H1 (cell line): Measurements from ENCODE around the gene TNFRSF8. TPM values are rescaled to one million over a fixed set of nuclear protein-coding genes. Genes with fewer than 3 reads are reported as not detected.

Source experiments
- CTCF ChIA-PET: fragments of 300-600 bp; sonication (Branson Sonifier 250); formaldehyde crosslinking; loops from one replicate; lab custom pipeline; 2021; ENCODE audit not compliant: partially characterized antibody; lab: Charles Lee
- POLR2A ChIA-PET: fragments of 300-600 bp; sonication (Branson Sonifier 250); formaldehyde crosslinking; loops from one replicate; lab custom pipeline; 2021; ENCODE audit warnings: inconsistent platforms; ENCODE audit not compliant: partially characterized antibody; lab: Charles Lee
- DNase-seq, 2 experiments: peaks; one replicate each; pipeline versions ENCODE4 v3.0.0 to v3.0.0-alpha.2; 2010 to 2022; ENCODE audit warnings: low spot score in 2 of 2, low read depth in 1 of 2, mixed read lengths in 1 of 2
- FAIRE-seq: peaks from 2 replicates; lab custom pipeline; 2011; peaks lifted over from hg19 to GRCh38; lab: Jason Lieb, UNC
- H2AFZ ChIP-seq: 2 replicates; pipeline ENCODE4 v1.8.1; 2012; ENCODE audit warnings: low read length, inconsistent platforms
- H2AK5ac ChIP-seq: 2 replicates; pipeline ENCODE4 v1.6.1; 2013; ENCODE audit warnings: low read depth, low read length
- H2BK120ac ChIP-seq: replicated peaks from 2 replicates; pipeline ENCODE3; 2013; ENCODE audit warnings: low read depth, low read length, inconsistent platforms
- H2BK12ac ChIP-seq: 2 replicates; pipeline ENCODE4 v1.6.1; 2013; ENCODE audit warnings: low read depth, low read length
- H2BK15ac ChIP-seq: 2 replicates; pipeline ENCODE4 v1.6.1; 2013; ENCODE audit warnings: low read length
- H2BK20ac ChIP-seq: 2 replicates; pipeline ENCODE4 v1.6.1; 2013; ENCODE audit warnings: low read length
- H2BK5ac ChIP-seq: 2 replicates; pipeline ENCODE4 v1.6.1; 2013; ENCODE audit warnings: low read depth, low read length
- H3K14ac ChIP-seq: 2 replicates; pipeline ENCODE4 v1.6.1; 2013; ENCODE audit warnings: inconsistent platforms; ENCODE audit not compliant: insufficient read length
- H3K18ac ChIP-seq: 2 replicates; pipeline ENCODE4 v1.6.1; 2013; ENCODE audit warnings: low read length; ENCODE audit errors: extremely low read depth
- H3K23ac ChIP-seq: 2 replicates; pipeline ENCODE4 v1.6.1; 2013; ENCODE audit warnings: inconsistent platforms; ENCODE audit not compliant: insufficient read length
- H3K23me2 ChIP-seq: 2 replicates; pipeline ENCODE4 v1.6.1; 2013; ENCODE audit warnings: low read depth, low read length
- H3K27ac ChIP-seq: 2 replicates; pipeline ENCODE4 v1.6.1; 2011; ENCODE audit warnings: low read depth, low read length, inconsistent platforms
- H3K27me3 ChIP-seq, 4 experiments: replicated peaks in 1 of 4; 1 replicate in 1 of 4; 2 replicates in 3 of 4; pipeline versions ENCODE4 v1.6.1 to v1.8.1; 2011 to 2013; ENCODE audit warnings: low read length in 3 of 4, mild to moderate bottlenecking in 3 of 4, inconsistent platforms in 2 of 4, mixed read lengths in 2 of 4, moderate library complexity in 1 of 4; ENCODE audit not compliant: control insufficient read depth in 3 of 4, insufficient read depth in 3 of 4; ENCODE audit errors: extremely low read depth in 1 of 4
- H3K36me3 ChIP-seq, 4 experiments: 2 replicates each; pipeline versions ENCODE4 v1.6.1 to v1.8.1; 2011 to 2013; ENCODE audit warnings: mild to moderate bottlenecking in 4 of 4, low read length in 3 of 4, moderate library complexity in 2 of 4, control low read depth in 1 of 4, inconsistent platforms in 1 of 4; ENCODE audit not compliant: insufficient read depth in 4 of 4, control insufficient read depth in 2 of 4
- H3K4ac ChIP-seq: replicated peaks from 2 replicates; pipeline ENCODE3; 2013; ENCODE audit warnings: low read length, low read depth, mixed read lengths, inconsistent platforms; ENCODE audit not compliant: insufficient read length
- H3K4me1 ChIP-seq, 4 experiments: replicated peaks in 1 of 4; 1 replicate in 1 of 4; 2 replicates in 3 of 4; pipeline versions ENCODE4 v1.6.1 to v1.8.1; 2011 to 2013; ENCODE audit warnings: low read length in 3 of 4, inconsistent platforms in 2 of 4, mixed read lengths in 1 of 4; ENCODE audit not compliant: insufficient read depth in 4 of 4, control insufficient read depth in 3 of 4
- H3K4me2 ChIP-seq, 2 experiments: 2 replicates each; pipeline versions ENCODE4 v1.6.1 to v1.8.1; 2011 to 2013; ENCODE audit warnings: low read depth in 2 of 2, low read length in 2 of 2, control low read depth in 1 of 2, inconsistent platforms in 1 of 2, mild to moderate bottlenecking in 1 of 2; ENCODE audit not compliant: insufficient read depth in 1 of 2
- H3K4me3 ChIP-seq, 4 experiments: fragments of 200-600, 300-600 bp in 1 of 4; sonication (generic), shearing (Covaris generic), sonication (Bioruptor Twin) in 1 of 4; 2 replicates each; pipeline versions ENCODE4 v1.5.1 to v1.8.1; 2011 to 2016; ENCODE audit warnings: low read length in 4 of 4, low read depth in 3 of 4, control low read depth in 2 of 4, inconsistent platforms in 2 of 4, mild to moderate bottlenecking in 2 of 4, mixed read lengths in 1 of 4, moderate library complexity in 1 of 4; ENCODE audit not compliant: insufficient read depth in 2 of 4; ENCODE audit errors: extremely low read depth in 1 of 4
- H3K56ac ChIP-seq: replicated peaks from 2 replicates; pipeline ENCODE3; 2013; ENCODE audit warnings: low read depth, mild to moderate bottlenecking, mixed read lengths, low read length, inconsistent platforms; ENCODE audit not compliant: insufficient read length
- H3K79me1 ChIP-seq: 2 replicates; pipeline ENCODE4 v1.6.1; 2013; ENCODE audit warnings: low read depth, low read length, control low read depth
- H3K79me2 ChIP-seq, 2 experiments: 2 replicates each; pipeline versions ENCODE4 v1.6.1 to v1.8.1; 2012 to 2013; ENCODE audit warnings: low read length in 2 of 2, mild to moderate bottlenecking in 2 of 2, inconsistent platforms in 1 of 2; ENCODE audit not compliant: insufficient read depth in 2 of 2, control insufficient read depth in 1 of 2
- H3K9ac ChIP-seq, 4 experiments: replicated peaks in 1 of 4; 1 replicate in 1 of 4; 2 replicates in 3 of 4; pipeline versions ENCODE4 v1.6.1 to v1.8.1; 2011 to 2013; ENCODE audit warnings: low read depth in 3 of 4, low read length in 3 of 4, control low read depth in 2 of 4, mild to moderate bottlenecking in 2 of 4, moderate library complexity in 2 of 4, inconsistent platforms in 1 of 4; ENCODE audit errors: extremely low read depth in 1 of 4
- H3K9me3 ChIP-seq, 2 experiments: 2 replicates each; pipeline versions ENCODE4 v1.6.1 to v1.8.1; 2012 to 2013; ENCODE audit warnings: mild to moderate bottlenecking in 2 of 2, moderate library complexity in 2 of 2, control low read depth in 1 of 2, inconsistent platforms in 1 of 2, low read depth in 1 of 2, low read length in 1 of 2, mixed read lengths in 1 of 2; ENCODE audit not compliant: insufficient read depth in 2 of 2
- H4K20me1 ChIP-seq, 2 experiments: replicated peaks in 1 of 2; 2 replicates each; pipeline versions ENCODE3 to v1.8.1; 2011 to 2013; ENCODE audit warnings: inconsistent platforms in 2 of 2, low read length in 2 of 2, mild to moderate bottlenecking in 1 of 2; ENCODE audit not compliant: insufficient read depth in 2 of 2, control insufficient read depth in 1 of 2
- H4K5ac ChIP-seq: 2 replicates; pipeline ENCODE4 v1.6.1; 2013; ENCODE audit warnings: low read length, low read depth, mixed read lengths, inconsistent platforms; ENCODE audit not compliant: insufficient read length
- H4K8ac ChIP-seq: 2 replicates; pipeline ENCODE4 v1.8.0; 2013; ENCODE audit warnings: mild to moderate bottlenecking, moderate library complexity, low read length, inconsistent platforms; ENCODE audit not compliant: insufficient read depth; ENCODE audit errors: extremely low read depth
- H4K91ac ChIP-seq: replicated peaks from 2 replicates; pipeline ENCODE3; 2013; ENCODE audit warnings: low read length, mixed read lengths, inconsistent platforms; ENCODE audit not compliant: insufficient read length
- HDAC6 ChIP-seq: IDR thresholded peaks from one replicate; pipeline ENCODE4 v1.7.1; 2012; ENCODE audit warnings: low read depth, mild to moderate bottlenecking, inconsistent platforms, low read length, moderate library complexity
- RXRA ChIP-seq: IDR thresholded peaks from 2 replicates; pipeline ENCODE4 v1.6.1; 2011; ENCODE audit warnings: low read depth, mild to moderate bottlenecking, low read length, moderate library complexity; ENCODE audit not compliant: insufficient read depth
- SP1 ChIP-seq: IDR thresholded peaks from 2 replicates; pipeline ENCODE4 v1.6.1; 2011; ENCODE audit warnings: low read depth, low read length
- SRF ChIP-seq: IDR thresholded peaks from 2 replicates; pipeline ENCODE4 v1.6.1; 2011; ENCODE audit warnings: mild to moderate bottlenecking, low read depth, low read length, moderate library complexity
- WGBS, 2 experiments: shearing (Covaris generic) in 1 of 2; methylation state at CpG; one replicate each; pipeline versions ENCODE4 v1.1.6 to v1.1.7; 2013 to 2015; ENCODE audit warnings: low lambda C conversion rate in 2 of 2, mixed read lengths in 2 of 2, inconsistent platforms in 1 of 2, low coverage in 1 of 2, missing lambda C conversion rate in 1 of 2; ENCODE audit not compliant: insufficient replicate concordance in 2 of 2, insufficient coverage in 1 of 2, insufficient read length in 1 of 2; ENCODE audit errors: extremely low coverage in 1 of 2, missing lambda C conversion rate in 1 of 2; 5-methylcytosine and 5-hydroxymethylcytosine counted together
- polyA plus RNA-seq, 7 experiments: library from polyadenylated mRNA; depleted of rRNA in 3 of 7; stranded (reverse) in 5 of 7; unstranded in 2 of 7; fragments of >200 nt in 5 of 7; fragments of 200-250 nt in 2 of 7; gene quantifications; 1 replicate in 5 of 7; 2 replicates in 1 of 7; 4 replicates in 1 of 7; pipeline versions ENCODE4 v1.2.1 to v1.2.3, GENCODE V29; 2011 to 2013; ENCODE audit warnings: missing spikeins in 2 of 7, mixed read lengths in 2 of 7
- total RNA-seq: library from RNA; stranded (reverse); fragmentation: NEBNext Ultra II Directional; extraction: Animal tissue kit (Norgen Biotek cat#: 25700); gene quantifications from 2 replicates; pipeline ENCODE4 v1.2.1, GENCODE V29; 2021

The TNFRSF8 gene
- total and polyA plus RNA-seq, 2 of the 8 experiments (the other 6 are each of a cell fraction or from before 2014, with no cell fraction given) = 23.2 to 32.7 TPM

GRCh38 chr1:12125422-12126355, 62.6 kb downstream of the TNFRSF8 start:
- no peak for DNase-seq
- H3K9ac ChIP-seq = no peak overlapping the region
- TF ChIP-seq RXRA (no peak), HDAC6 (no peak), SRF (no peak), SP1 (no peak)

More at GRCh38 chr1:12125422-12126355, 62.6 kb downstream of the TNFRSF8 start:
- Histone ChIP-seq H2BK15ac (no peak overlapping the region), H4K5ac (no peak overlapping the region), H3K9me3 (no peaks in the 10 kb centered on the region), H3K4me3 (no peak overlapping the region), H2BK5ac (no peak overlapping the region), H3K56ac (no peak overlapping the region), H3K79me2 (no peaks in the 10 kb centered on the region), H2AFZ (no peak overlapping the region), H3K27ac (no peak overlapping the region), H4K20me1 (no peaks in the 10 kb centered on the region), H4K91ac (no peak overlapping the region), H3K4ac (no peak overlapping the region), H3K23ac (no peak overlapping the region), H3K23me2 (no peaks in the 10 kb centered on the region), H3K4me1 (no peaks in the 10 kb centered on the region), H4K8ac (no peak overlapping the region), H3K14ac (no peak overlapping the region), H2BK120ac (no peak overlapping the region), H2AK5ac (no peak overlapping the region), H3K79me1 (no peaks in the 10 kb centered on the region), H2BK12ac (no peak overlapping the region), H3K18ac (no peak overlapping the region), H2BK20ac (no peak overlapping the region), H3K27me3 (no peaks in the 10 kb centered on the region), H3K36me3 (peaks cover 0 to 5% (median 2%) of the 10 kb centered on the region in 4 experiments; a peak in 5 of 8 replicates), H3K4me2 (no peak overlapping the region)
- 88% methylated on average over 24 of the region's 24 CpGs; no CpG with 5 or more reads in 1 of the 2 experiments for WGBS, 2 experiments
- FAIRE-seq = no peak
- CTCF ChIA-PET = interaction anchor here (0.6 to 12.6 kb wide), 36 partner anchors 9 to 253 kb away, joined by 3 to 503 read pairs (median 10); partner anchors contain the start of genes TNFRSF1B and VPS13D
- POLR2A ChIA-PET = interaction anchor here (1.1 to 1.2 kb wide), 2 partner anchors 72 to 79 kb away, joined by 3 to 4 read pairs; no protein-coding TSS in a partner anchor
